ENCODE data around the gene MRPS26.

MRPS26 gene

GRCh38 chr20:3077618-3078134 lies 31.8 kb downstream of the MRPS26 start:
- no peak for DNase-seq

- DNase-seq = no peak
Measured at GRCh38 chr20:3080939-3081388, 35.1 kb downstream of the MRPS26 start.

- DNase-seq = no peak
Measured at GRCh38 chr20:3081641-3082040, 35.8 kb downstream of the MRPS26 start.

- no peak for DNase-seq
Measured at GRCh38 chr20:3082306-3082951, 36.6 kb downstream of the MRPS26 start.

GRCh38 chr20:3082955-3083952 lies 37.4 kb downstream of the MRPS26 start:
- DNase-seq = no peak

- no peak for DNase-seq
Measured at GRCh38 chr20:3084283-3084985, 38.6 kb downstream of the MRPS26 start, which contains the start of gene AVP. TSS of gene AVP (minus strand) at chr20:3084724. CDS start at chr20:3084674, 50 bp downstream.

GRCh38 chr20:3084986-3085360 lies 39.1 kb downstream of the MRPS26 start:
- no peak for DNase-seq

GRCh38 chr20:3085571-3086072 lies 39.8 kb downstream of the MRPS26 start:
- no peak for DNase-seq

GRCh38 chr20:3088031-3088430 lies 42.2 kb downstream of the MRPS26 start:
- DNase-seq = no peak

- DNase-seq = no peak
Measured at GRCh38 chr20:3090565-3090964, 44.7 kb downstream of the MRPS26 start.

- DNase-seq = no peak
Measured at GRCh38 chr20:3092611-3093379, 46.9 kb downstream of the MRPS26 start.

GRCh38 chr20:3093861-3094361 lies 48.1 kb downstream of the MRPS26 start:
- no peak for DNase-seq

- DNase-seq = no peak
Measured at GRCh38 chr20:3094848-3095629, 49.2 kb downstream of the MRPS26 start.
